ENCODE results near the gene SLC39A7.
"Not testable (repeated sequence)": the region's sequence is repeated elsewhere in the genome, so short reads cannot be mapped to it uniquely, and the experiment has no call there.

SLC39A7 gene

GRCh38 chr6:33206027-33206863 is 5.6 kb downstream of the SLC39A7 start:
- DNase-seq: no peak

- no peak for DNase-seq
Observed at GRCh38 chr6:33206864-33207551, 6.3 kb downstream of the SLC39A7 start.

GRCh38 chr6:33207552-33208090 is 7.0 kb downstream of the SLC39A7 start:
- DNase-seq: peak in 1 of 2 experiments; percentile 25

GRCh38 chr6:33208091-33208967 is 7.7 kb downstream of the SLC39A7 start, which contains the start of gene RING1:
TSS of gene RING1 (plus strand) at chr6:33208500. CDS start at chr6:33208823, 323 bp downstream.
- peak; percentile 60 to 70 for DNase-seq

- no peak for DNase-seq
Observed at GRCh38 chr6:33209856-33210255, 9.2 kb downstream of the SLC39A7 start.

- no peak for DNase-seq
Observed at GRCh38 chr6:33211136-33211535, 10.5 kb downstream of the SLC39A7 start.

GRCh38 chr6:33211666-33212422 is 11.2 kb downstream of the SLC39A7 start:
- DNase-seq: no peak

- no peak for DNase-seq
Observed at GRCh38 chr6:33212857-33213165, 12.1 kb downstream of the SLC39A7 start.

GRCh38 chr6:33213166-33213988 is 12.7 kb downstream of the SLC39A7 start:
- DNase-seq: peak; percentile 62 to 64

GRCh38 chr6:33213989-33214335 is 13.3 kb downstream of the SLC39A7 start:
- peak in 1 of 2 experiments; percentile 53 for DNase-seq

- DNase-seq: no peak
Observed at GRCh38 chr6:33215271-33216116, 14.8 kb downstream of the SLC39A7 start.

GRCh38 chr6:33216117-33216649 is 15.5 kb downstream of the SLC39A7 start:
- no peak for DNase-seq

GRCh38 chr6:33217246-33217645 is 16.6 kb downstream of the SLC39A7 start:
- no peak for DNase-seq

GRCh38 chr6:33217681-33218080 is 17.0 kb downstream of the SLC39A7 start:
- no peak for DNase-seq

- not testable (repeated sequence) for DNase-seq
Observed at GRCh38 chr6:33226503-33227120, 25.9 kb downstream of the SLC39A7 start.

GRCh38 chr6:33235221-33235634 is 34.6 kb downstream of the SLC39A7 start:
- DNase-seq: no peak

- DNase-seq: no peak
Observed at GRCh38 chr6:33236328-33236727, 35.7 kb downstream of the SLC39A7 start.

- DNase-seq: no peak
Observed at GRCh38 chr6:33236852-33237251, 36.2 kb downstream of the SLC39A7 start.

- no peak for DNase-seq
Observed at GRCh38 chr6:33237741-33238140, 37.1 kb downstream of the SLC39A7 start.

GRCh38 chr6:33241968-33242367 is 41.3 kb downstream of the SLC39A7 start:
- no peak for DNase-seq

Data from Kasumi-1 (cell line).